Measurements from ENCODE around the gene ABL1. TPM values are rescaled to one million over a fixed set of nuclear protein-coding genes. Genes with fewer than 3 reads are reported as not detected.

ABL1 gene
- polyA plus RNA-seq, 1 of the 3 experiments (the other 2 are of a cell fraction): 24.6 TPM

DNA sequence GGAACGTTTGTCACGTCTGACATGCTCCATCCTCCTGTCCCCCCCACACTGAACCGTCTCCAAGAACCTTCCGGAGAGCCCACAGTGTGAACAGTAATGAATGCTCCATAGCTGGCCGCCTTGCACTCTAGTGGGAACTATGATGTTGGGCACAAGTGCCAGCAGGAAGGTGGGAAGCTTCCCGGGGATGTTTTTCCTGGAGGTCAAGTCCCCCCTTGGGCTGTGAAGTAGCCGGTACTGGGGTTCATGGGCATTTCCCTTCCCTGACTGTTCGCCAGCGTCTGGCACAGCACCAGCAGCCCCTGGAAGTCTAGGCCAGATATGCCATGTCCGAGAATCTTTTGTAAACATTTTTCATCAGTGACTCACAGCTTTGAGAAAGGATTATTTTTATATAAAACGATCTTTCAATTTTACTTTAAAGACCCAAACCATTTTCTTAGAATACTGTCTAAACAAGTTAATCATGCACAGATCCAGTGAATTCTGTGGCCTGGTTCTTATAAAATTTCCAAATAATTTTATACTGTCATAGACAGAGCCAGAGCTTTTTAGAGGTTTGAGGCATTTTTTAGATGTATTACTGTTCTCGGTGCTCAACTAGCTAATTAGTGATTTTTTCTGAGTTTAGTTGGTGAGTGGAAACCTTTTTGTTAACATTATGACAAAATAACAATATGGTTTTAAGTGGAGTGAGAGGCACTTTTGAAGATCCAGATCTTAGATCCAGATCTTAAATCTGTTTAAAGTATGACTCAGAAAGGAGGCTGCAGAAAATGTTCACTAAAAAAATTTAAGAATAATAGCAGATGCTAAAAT is 11.6 kb downstream of the ABL1 start:
- H3K9me2 ChIP-seq: no peaks in the 10 kb centered on the region
- peaks cover 64% of the 10 kb centered on the region for H3F3A ChIP-seq (replicated peaks; ENCODE audit: insufficient read depth)
- no peak overlapping the region for H2AFZ ChIP-seq (ENCODE audit: low read depth)
- ChIA-PET CTCF (interaction anchor here (0.7 to 2.4 kb wide), 6 partner anchors 8 to 146 kb away, joined by 3 to 16 read pairs (median 4); no protein-coding TSS in a partner anchor), POLR2A (interaction anchor here (0.8 kb wide), 1 partner anchor 11 kb away, joined by 3 read pairs; the partner anchor contains the start of gene ABL1)
- peak overlapping the region; percentile 23 to 55; a peak in 3 of 4 replicates for H3K4me3 ChIP-seq (ENCODE audit: low read depth in 2 of 2, low read length in 1 of 2)
- peak overlapping the region; percentile 86 for H3K9ac ChIP-seq
- no peaks in the 10 kb centered on the region for H3K27me3 ChIP-seq (ENCODE audit: insufficient read depth)
- H3K36me3 ChIP-seq (replicated peaks in 1 of 2; ENCODE audit: control insufficient read depth in 1 of 2, insufficient read depth in 2 of 2, low read length in 1 of 2): no peaks in the 10 kb centered on the region
- peak overlapping the region; percentile 87 to 99 for H3K27ac ChIP-seq (ENCODE audit: low read depth in 2 of 2, low read length in 1 of 2)
- TF ChIP-seq RCOR1 (IDR thresholded peaks at IDR 0.05; ENCODE audit: low read length) (no peak), TCF12 (IDR thresholded peaks at IDR 0.05) (peak; percentile 60; the same call in 1 of the 2 replicates), EP300 (IDR thresholded peaks at IDR 0.05; ENCODE audit: borderline replicate concordance in 1 of 2, low read depth in 1 of 2, low read length in 1 of 2) (peak in 1 of 2 experiments; percentile 60; a peak in 3 of 4 replicates), MXI1 (IDR thresholded peaks at IDR 0.05; ENCODE audit: low read depth, low read length) (no peak; the same call in 1 of the 2 replicates), ELF1 (IDR thresholded peaks at IDR 0.05) (no peak; the same call in 1 of the 2 replicates), FOXM1 (IDR thresholded peaks at IDR 0.05; ENCODE audit: low read depth) (peak; percentile 46; the same call in 1 of the 2 replicates), NFIC (IDR thresholded peaks at IDR 0.05; ENCODE audit: borderline replicate concordance) (peak; percentile 95), YY1 (IDR thresholded peaks at IDR 0.05; ENCODE audit: low read depth) (no peak), JUND (IDR thresholded peaks at IDR 0.05) (peak; percentile 90), TEAD4 (IDR thresholded peaks at IDR 0.05; ENCODE audit: borderline replicate concordance, insufficient read depth) (peak; percentile 50), FOSL2 (IDR thresholded peaks at IDR 0.05; ENCODE audit: borderline replicate concordance, low read depth) (peak; percentile 72), SMC3 (IDR thresholded peaks at IDR 0.05; ENCODE audit: low read depth, low read length) (no peak), NRF1 (IDR thresholded peaks at IDR 0.05; ENCODE audit: low read depth, low read length) (no peak), RXRA (IDR thresholded peaks at IDR 0.05; ENCODE audit: borderline replicate concordance, low read depth) (peak; percentile 52; the same call in 1 of the 2 replicates), TAF1 (IDR thresholded peaks at IDR 0.05; ENCODE audit: borderline replicate concordance, low read depth, low read length) (no peak)
- TF ChIP-seq, protein P1, sequence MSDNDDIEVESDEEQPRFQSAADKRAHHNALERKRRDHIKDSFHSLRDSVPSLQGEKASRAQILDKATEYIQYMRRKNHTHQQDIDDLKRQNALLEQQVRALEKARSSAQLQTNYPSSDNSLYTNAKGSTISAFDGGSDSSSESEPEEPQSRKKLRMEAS (IDR thresholded peaks at IDR 0.05; ENCODE audit: low read depth): 0 out of 2 replicates have a peak, but pooled peaks have one; percentile 60
- TF ChIP-seq, protein P2, sequence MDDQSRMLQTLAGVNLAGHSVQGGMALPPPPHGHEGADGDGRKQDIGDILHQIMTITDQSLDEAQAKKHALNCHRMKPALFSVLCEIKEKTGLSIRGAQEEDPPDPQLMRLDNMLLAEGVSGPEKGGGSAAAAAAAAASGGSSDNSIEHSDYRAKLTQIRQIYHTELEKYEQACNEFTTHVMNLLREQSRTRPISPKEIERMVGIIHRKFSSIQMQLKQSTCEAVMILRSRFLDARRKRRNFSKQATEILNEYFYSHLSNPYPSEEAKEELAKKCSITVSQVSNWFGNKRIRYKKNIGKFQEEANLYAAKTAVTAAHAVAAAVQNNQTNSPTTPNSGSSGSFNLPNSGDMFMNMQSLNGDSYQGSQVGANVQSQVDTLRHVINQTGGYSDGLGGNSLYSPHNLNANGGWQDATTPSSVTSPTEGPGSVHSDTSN (IDR thresholded peaks at IDR 0.05): peak; percentile 62; the same call in 1 of the 2 replicates
- TF ChIP-seq, protein P3, sequence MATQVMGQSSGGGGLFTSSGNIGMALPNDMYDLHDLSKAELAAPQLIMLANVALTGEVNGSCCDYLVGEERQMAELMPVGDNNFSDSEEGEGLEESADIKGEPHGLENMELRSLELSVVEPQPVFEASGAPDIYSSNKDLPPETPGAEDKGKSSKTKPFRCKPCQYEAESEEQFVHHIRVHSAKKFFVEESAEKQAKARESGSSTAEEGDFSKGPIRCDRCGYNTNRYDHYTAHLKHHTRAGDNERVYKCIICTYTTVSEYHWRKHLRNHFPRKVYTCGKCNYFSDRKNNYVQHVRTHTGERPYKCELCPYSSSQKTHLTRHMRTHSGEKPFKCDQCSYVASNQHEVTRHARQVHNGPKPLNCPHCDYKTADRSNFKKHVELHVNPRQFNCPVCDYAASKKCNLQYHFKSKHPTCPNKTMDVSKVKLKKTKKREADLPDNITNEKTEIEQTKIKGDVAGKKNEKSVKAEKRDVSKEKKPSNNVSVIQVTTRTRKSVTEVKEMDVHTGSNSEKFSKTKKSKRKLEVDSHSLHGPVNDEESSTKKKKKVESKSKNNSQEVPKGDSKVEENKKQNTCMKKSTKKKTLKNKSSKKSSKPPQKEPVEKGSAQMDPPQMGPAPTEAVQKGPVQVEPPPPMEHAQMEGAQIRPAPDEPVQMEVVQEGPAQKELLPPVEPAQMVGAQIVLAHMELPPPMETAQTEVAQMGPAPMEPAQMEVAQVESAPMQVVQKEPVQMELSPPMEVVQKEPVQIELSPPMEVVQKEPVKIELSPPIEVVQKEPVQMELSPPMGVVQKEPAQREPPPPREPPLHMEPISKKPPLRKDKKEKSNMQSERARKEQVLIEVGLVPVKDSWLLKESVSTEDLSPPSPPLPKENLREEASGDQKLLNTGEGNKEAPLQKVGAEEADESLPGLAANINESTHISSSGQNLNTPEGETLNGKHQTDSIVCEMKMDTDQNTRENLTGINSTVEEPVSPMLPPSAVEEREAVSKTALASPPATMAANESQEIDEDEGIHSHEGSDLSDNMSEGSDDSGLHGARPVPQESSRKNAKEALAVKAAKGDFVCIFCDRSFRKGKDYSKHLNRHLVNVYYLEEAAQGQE (IDR thresholded peaks at IDR 0.05; ENCODE audit: low read depth, low read length): no peak
- H3K4me2 ChIP-seq: peak overlapping the region; percentile 74
- peaks cover 53% of the 10 kb centered on the region for H4K20me1 ChIP-seq (ENCODE audit: insufficient read depth)
- peaks cover 40 to 68% of the 10 kb centered on the region in 2 experiments for H3K4me1 ChIP-seq (ENCODE audit: control insufficient read depth in 1 of 2, insufficient read depth in 2 of 2, low read depth in 1 of 2, low read length in 1 of 2)
- DNase-seq: peak; percentile 60
- H3K9me3 ChIP-seq: no peaks in the 10 kb centered on the region
- H3K79me2 ChIP-seq (ENCODE audit: insufficient read depth): peaks cover 75% of the 10 kb centered on the region
- 4% methylated on average over 12 of the region's 12 CpGs for WGBS (ENCODE audit: low lambda C conversion rate)

All from SK-N-SH (cell line).